NCI-H2171 treated with DMSO at 0.1 percent for 48 hours (cell line): Measurements from ENCODE around the gene FBXO8.

Experiments
- DNase-seq: peaks from one replicate; lab custom pipeline; 2025; lab: John Stamatoyannopoulos, UW

Gene FBXO8

GRCh38 chr4:174244441-174244840 lies 39.0 kb downstream of the FBXO8 start:
- no peak for DNase-seq

GRCh38 chr4:174241162-174241561 lies 42.3 kb downstream of the FBXO8 start:
- DNase-seq = no peak

DNA sequence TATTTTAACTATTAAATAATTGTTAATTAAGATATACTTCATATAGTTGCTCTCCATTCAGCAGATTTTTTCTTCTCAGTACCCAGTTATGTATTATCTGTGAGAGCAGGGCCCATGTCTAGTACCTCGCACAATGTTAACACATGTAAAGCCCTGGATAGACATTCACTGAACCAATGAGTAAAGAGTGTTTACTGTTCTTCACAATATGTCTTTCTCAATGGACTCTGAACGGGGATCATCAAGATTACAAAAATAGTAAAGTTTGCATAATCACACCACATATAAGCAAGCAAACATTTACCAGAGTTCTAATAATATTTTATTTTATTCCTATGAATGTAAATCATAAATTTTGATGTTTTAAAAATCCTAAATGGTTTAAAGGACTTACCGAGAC lies 47.1 kb downstream of the FBXO8 start:
- DNase-seq = no peak

- no peak for DNase-seq
Observed at GRCh38 chr4:174230680-174231079, 52.8 kb downstream of the FBXO8 start.

GRCh38 chr4:174230148-174230547 lies 53.3 kb downstream of the FBXO8 start:
- DNase-seq = no peak

- DNase-seq = no peak
Observed at GRCh38 chr4:174228988-174229387, 54.5 kb downstream of the FBXO8 start.

GRCh38 chr4:174225349-174226049 lies 58.0 kb downstream of the FBXO8 start:
- no peak for DNase-seq

- no peak for DNase-seq
Observed at GRCh38 chr4:174224550-174224949, 58.9 kb downstream of the FBXO8 start.

DNA sequence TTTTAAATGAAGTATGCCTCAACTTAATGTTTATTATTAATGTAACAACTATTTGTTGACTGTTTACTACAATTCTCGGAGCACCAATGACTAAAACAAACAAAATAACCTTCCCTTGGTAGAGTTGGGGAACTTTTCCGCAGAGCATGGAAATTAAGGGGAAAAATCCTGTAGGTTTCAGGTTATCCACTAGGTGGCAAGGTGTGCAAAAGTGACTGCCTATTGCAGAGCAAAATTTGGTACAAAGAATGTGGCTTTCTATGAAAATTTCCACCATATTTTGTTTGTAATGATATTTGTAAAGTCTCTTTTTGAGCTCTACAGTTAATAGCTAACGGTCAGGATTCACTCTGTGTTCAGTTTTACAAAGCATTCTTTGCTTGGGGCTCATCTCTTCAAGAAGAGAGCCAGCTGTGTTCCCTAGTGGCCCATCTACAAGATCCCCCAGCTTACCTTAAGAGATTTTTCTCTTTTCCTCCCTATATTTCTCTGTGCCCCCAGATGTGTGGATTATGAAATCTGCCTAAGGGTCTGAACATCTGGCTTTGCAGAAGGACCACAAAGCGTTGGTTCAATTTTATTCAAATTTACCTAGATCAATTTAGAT lies 61.1 kb downstream of the FBXO8 start:
- peak; percentile 15 for DNase-seq

GRCh38 chr4:174218127-174218790 lies 65.2 kb downstream of the FBXO8 start:
- DNase-seq = no peak

DNA sequence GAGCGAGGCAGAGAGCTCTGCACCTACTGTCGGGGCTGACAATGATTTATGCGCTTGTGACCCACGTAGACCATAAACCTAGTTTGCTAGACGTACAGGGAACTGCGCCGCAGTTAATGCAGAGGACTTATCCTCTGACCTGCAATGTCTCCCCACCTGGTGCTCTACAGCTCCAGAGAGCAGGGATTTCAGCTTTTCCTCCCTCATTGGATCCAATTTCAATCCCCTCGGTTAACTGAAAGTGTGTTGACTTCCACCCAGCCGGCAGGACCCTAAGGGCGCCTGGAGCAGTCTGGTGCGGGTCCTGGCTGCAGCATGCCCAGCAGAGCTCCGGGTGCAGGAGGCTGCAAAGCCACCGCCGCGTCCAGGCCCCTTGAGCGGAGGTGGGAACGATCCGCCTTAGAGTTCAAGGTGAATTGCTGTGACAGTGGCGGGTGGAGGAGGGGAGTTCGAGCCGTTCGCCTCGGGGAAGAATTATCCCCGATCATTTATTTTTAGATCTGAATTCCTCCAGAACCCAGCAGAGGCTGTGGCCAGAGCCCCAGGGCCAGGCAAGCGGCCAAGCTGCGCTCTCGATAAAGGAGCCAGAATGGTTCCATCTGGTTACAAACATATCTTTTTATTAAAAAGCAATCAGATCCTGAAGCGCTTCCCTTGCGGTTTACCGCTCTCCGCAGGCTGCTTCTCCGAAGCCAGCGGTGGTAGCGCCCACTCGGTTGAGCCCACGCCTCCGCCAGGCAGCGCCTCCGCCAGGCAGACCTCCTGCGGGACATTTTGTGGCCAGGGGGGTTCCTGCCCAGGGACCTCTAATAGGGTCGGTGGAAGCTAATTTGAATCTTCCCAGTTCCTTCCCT lies 66.0 kb downstream of the FBXO8 start:
- DNase-seq = no peak

GRCh38 chr4:174216799-174217272 lies 66.6 kb downstream of the FBXO8 start:
- no peak for DNase-seq

DNA sequence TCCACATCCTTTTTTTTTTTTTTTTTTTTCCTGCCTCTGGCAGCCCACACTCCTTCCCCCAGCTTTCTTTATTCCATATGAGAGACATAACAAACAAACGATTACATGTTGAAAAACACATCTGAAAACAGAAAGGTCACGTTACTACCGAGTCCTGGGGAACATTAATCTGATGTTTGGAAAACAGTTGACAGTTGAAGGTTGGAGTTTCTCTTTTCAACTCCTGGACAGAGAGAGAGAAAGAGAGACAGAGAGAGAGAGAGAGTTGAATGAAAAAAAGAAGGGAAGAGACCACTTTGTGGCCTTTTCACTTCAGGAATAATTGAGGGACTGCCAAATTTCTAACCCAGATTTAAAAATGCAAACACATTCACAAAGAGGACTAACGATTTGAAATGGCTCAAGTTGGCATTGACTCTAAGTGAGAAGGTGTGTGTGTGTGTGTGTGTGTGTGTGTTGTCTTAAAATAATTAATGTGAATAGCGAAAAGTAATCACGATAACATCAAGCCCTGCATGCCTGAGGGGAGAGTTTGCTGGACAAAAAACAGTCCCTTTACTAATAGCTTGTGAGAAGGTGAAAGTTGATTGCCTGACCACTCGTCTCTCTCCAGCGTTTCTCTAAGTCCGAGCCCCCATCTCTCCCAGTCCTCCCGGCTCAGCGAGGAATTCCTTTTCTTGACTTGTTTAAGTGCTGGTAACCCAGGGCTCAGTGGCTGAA lies 67.3 kb downstream of the FBXO8 start:
- DNase-seq = no peak

DNA sequence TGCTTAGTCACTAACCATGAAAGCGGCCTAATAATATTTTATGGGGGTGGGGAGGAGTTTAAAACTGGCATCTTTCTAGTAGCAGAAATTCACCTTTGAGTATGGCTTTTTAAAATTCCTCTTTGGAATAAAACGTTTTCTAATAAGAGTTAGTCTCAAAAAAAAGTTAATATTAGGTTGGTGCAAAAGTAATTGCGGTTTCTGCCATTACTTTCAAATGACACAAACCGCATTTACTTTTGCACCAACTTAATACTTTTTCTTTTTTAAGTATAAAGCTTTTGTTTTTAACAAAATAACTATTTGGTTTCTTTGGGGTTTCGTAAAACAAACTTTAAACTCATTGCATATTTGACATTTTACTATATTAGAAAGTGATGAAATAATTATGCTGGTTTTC lies 68.4 kb downstream of the FBXO8 start:
- DNase-seq = no peak

DNA sequence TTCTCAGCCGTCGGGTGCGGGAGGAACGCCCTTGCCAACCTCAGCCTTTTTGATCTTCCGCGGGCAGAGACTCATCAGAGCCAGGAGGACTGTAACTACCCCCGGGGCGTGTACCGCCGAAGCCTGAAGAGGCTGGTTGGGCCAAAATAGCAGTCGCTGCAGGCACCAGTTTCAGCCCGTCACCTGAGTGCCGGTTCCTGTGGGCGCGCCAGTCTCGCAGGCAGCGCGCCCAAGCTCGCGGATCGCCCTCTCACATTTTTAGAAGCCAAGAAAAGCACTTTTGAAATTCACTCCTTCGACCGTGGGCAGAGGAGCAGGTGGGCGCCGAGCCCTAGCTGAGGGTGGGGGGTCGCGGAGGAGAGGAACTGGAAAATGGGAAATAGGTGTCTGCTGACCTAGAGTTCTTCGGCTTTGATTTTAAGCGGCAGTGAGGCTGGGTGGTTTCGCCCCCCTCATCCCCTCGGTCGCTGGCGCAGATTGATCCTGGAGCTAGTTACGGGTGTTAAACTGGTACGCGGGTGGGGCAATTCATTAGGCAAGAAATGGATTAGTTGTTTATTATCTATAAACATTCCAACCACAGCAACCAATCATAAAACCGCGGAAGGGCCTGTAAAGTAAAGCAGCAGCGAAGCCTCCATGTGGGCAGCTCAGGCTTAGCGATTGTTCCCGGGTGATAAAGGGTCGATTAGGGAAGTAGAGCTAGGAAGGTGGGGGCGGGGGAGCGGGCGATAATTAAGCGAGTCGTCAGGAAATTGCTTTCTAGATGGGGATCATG lies 69.2 kb downstream of the FBXO8 start:
- DNase-seq = no peak

- no peak for DNase-seq
Observed at GRCh38 chr4:174213731-174214100, 69.8 kb downstream of the FBXO8 start.

DNA sequence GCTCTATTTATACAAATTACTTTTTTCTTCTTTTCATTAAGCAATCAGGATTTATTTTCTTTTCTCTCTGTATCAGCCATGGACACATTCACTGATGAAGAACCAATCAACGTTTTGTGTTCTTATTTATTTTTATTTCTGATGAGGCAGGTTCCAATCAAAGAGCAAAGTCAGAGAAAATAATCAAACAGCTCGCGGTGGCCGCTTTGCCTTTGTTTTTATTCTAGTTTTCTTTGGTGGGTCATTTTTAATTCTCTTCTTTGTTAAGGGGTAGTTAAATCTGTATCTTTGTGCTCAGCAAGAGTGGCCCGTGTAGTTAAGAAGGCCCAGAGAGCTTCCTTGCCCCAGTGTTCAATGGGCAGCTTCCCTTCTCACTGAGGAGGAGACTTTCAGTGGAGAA lies 71.4 kb downstream of the FBXO8 start:
- no peak for DNase-seq

GRCh38 chr4:174211622-174212044 lies 71.8 kb downstream of the FBXO8 start:
- DNase-seq = no peak

DNA sequence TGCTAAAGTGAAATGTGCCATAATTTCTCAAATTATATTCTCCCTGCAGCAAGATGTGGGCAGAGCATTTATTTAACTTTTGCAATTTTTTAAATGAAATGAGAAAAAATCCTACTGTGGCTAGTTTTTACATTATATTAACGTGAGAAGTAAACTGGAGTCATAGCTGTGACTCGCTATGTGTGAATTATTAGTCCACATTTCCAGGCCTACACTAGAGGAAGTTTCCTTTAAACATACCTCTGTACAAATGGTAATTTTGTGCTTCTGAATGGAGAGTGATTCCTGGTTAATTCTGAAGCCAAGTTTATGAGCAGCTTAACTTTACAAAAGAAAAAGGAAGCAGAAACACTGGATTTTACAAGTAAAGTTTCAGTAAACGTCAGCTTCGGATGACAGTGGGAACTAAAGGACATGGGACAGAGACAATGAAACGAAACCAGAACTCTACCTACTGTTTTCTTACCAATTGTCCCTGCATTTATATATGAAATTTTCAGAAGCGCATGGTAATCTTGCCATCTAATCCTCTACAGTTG lies 72.4 kb downstream of the FBXO8 start:
- DNase-seq = no peak

DNA sequence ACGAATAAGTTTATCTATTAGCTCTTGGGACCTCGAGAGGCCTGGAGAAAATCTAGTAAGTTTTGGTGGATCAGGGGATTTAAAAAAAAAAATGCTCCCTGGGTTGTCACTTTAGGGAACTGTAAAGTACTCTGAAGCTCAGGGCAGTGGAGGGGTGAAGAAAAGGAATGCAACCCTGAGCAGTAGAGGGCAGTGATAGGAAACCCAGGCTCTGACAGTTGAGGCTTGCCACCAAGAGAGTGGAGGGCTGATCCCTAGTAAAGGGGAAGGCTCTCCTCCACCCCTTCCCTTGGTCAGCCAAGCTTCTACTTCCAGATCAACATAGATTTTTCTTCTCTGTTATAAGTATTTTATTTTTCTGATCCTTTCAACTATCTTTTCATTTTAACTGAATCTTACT lies 73.1 kb downstream of the FBXO8 start:
- no peak for DNase-seq

GRCh38 chr4:174209341-174209740 lies 74.1 kb downstream of the FBXO8 start:
- DNase-seq = no peak
